ENCODE results near the gene CORO6. TPM values are rescaled to one million over a fixed set of nuclear protein-coding genes. Genes with fewer than 3 reads are reported as not detected.

Gene CORO6
- total and polyA plus RNA-seq, 2 donors from 2014 or later: 2.1 to 5.9 TPM

- Histone ChIP-seq H3K9ac (ENCODE audit: low read length in 3 of 3) (peak within 1 kb of the TSS; percentile 35 to 69 (median 41)), H3K27ac (ENCODE audit: low read depth in 2 of 2, low read length in 2 of 2) (peak within 1 kb of the TSS; percentile 67 to 74), H3K27me3 (ENCODE audit: control insufficient read depth, insufficient read depth, low read length) (no peaks in the 10 kb centered on the region), H3K4me3 (ENCODE audit: low read length in 3 of 3) (peak within 1 kb of the TSS; percentile 49 to 79 (median 73)), H3K36me3 (ENCODE audit: control insufficient read depth in 2 of 3, insufficient read depth in 3 of 3, low read length in 3 of 3) (no peaks in the 10 kb centered on the region), H3K4me1 (ENCODE audit: control insufficient read depth in 2 of 3, insufficient read depth in 2 of 3, low read depth in 1 of 3, low read length in 3 of 3) (peaks cover 0 to 57% (median 27%) of the 10 kb centered on the region in 3 donors), H3K9me3 (ENCODE audit: control insufficient read depth in 2 of 3, insufficient read depth in 1 of 3, low read length in 3 of 3) (no peaks in the 10 kb centered on the region)
- peak; percentile 85 to 96 (median 92) for DNase-seq
- FAIRE-seq: no peak
- intact Hi-C loops (cut with DNase I): no loop called here
- TF ChIP-seq CTCF (IDR thresholded peaks at IDR 0.05; ENCODE audit: borderline replicate concordance, extremely low read depth, insufficient read depth): peak; percentile 20
These were observed 32.9 kb downstream of the CORO6 start, which contains the start of gene GIT1 for GRCh38 chr17:29589524-29590410. GIT1 (minus strand) TSS chr17:29589648; CDS start chr17:29589378, 270 bp downstream.

GRCh38 chr17:29588562-29589411 lies 33.9 kb downstream of the CORO6 start:
- peak overlapping the region; percentile 26 to 69 (median 41) for H3K9ac ChIP-seq (ENCODE audit: low read length in 3 of 3)
- H3K9me3 ChIP-seq (ENCODE audit: control insufficient read depth in 2 of 3, insufficient read depth in 1 of 3, low read length in 3 of 3): no peaks in the 10 kb centered on the region
- no peak for TF ChIP-seq CTCF (IDR thresholded peaks at IDR 0.05; ENCODE audit: borderline replicate concordance, extremely low read depth, insufficient read depth)
- intact Hi-C loops (cut with DNase I): no loop called here
- DNase-seq (peak in 4 of 5 donors; percentile 29 to 79 (median 62)), FAIRE-seq (no peak)
- H3K36me3 ChIP-seq (ENCODE audit: control insufficient read depth in 2 of 3, insufficient read depth in 3 of 3, low read length in 3 of 3): no peaks in the 10 kb centered on the region
- no peaks in the 10 kb centered on the region for H3K27me3 ChIP-seq (ENCODE audit: control insufficient read depth, insufficient read depth, low read length)
- peak overlapping the region; percentile 48 to 79 (median 73) for H3K4me3 ChIP-seq (ENCODE audit: low read length in 3 of 3)
- H3K27ac ChIP-seq (ENCODE audit: low read depth in 2 of 2, low read length in 2 of 2): peak overlapping the region; percentile 49 to 67
- peaks cover 0 to 59% (median 31%) of the 10 kb centered on the region in 3 donors for H3K4me1 ChIP-seq (ENCODE audit: control insufficient read depth in 2 of 3, insufficient read depth in 2 of 3, low read depth in 1 of 3, low read length in 3 of 3)

DNA sequence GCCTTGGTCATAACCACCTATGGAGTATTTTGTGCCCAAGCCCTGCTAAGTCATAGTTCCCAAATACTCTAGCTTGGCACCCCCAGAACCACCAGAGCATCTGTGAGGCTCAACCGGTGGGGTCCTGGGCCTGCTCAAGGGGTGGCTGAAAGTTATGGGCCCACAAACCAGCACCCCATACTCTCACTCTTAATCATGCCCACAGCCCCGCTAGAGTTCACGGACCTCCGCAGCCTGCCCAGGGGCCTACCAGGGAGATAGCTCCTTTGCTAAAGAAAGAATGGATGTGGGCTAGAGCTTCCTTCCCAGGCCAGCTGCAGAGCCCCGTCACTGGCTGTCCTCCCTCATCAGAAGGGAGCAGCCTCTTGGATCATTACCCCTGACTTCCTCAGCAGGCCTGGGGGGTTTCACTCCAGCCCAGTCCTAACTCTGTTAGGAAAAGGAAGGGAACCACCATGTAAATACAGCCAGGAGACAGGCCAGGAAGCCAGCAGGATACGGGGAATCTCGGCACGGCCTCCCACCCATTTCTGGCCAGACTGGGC lies 34.6 kb downstream of the CORO6 start:
- Histone ChIP-seq H3K27ac (ENCODE audit: low read depth in 2 of 2, low read length in 2 of 2) (peak overlapping the region; percentile 49 to 67), H3K4me1 (ENCODE audit: control insufficient read depth in 2 of 3, insufficient read depth in 2 of 3, low read depth in 1 of 3, low read length in 3 of 3) (peaks cover 0 to 58% (median 31%) of the 10 kb centered on the region in 3 donors), H3K9me3 (ENCODE audit: control insufficient read depth in 2 of 3, insufficient read depth in 1 of 3, low read length in 3 of 3) (no peaks in the 10 kb centered on the region), H3K9ac (ENCODE audit: low read length in 3 of 3) (peak overlapping the region in 2 of 3 donors; percentile 41 to 69), H3K27me3 (ENCODE audit: control insufficient read depth, insufficient read depth, low read length) (no peaks in the 10 kb centered on the region), H3K36me3 (ENCODE audit: control insufficient read depth in 2 of 3, insufficient read depth in 3 of 3, low read length in 3 of 3) (no peaks in the 10 kb centered on the region), H3K4me3 (ENCODE audit: low read length in 3 of 3) (peak overlapping the region; percentile 48 to 79 (median 73))
- FAIRE-seq (no peak), DNase-seq (no peak)
- intact Hi-C loops (cut with DNase I): no loop called here
- no peak for TF ChIP-seq CTCF (IDR thresholded peaks at IDR 0.05; ENCODE audit: borderline replicate concordance, extremely low read depth, insufficient read depth)

Data from kidney (tissue), 14 donors.